GM21825 (cell line): ENCODE data around the gene GPC5.
"Not testable (repeated sequence)": the region's sequence is repeated elsewhere in the genome, so short reads cannot be mapped to it uniquely, and the experiment has no call there.

Source experiments
- ATAC-seq: cut with Tn5 transposase; IDR thresholded peaks from one replicate; pipeline ENCODE4 v1.9.1; 2021; ENCODE audit warnings: mild to moderate bottlenecking, moderate library complexity; ENCODE audit not compliant: unreplicated experiment

GPC5 gene

GRCh38 chr13:91398413-91399188, at the start of gene GPC5:
TSS of gene GPC5 (plus strand) at chr13:91398621.
- ATAC-seq = peak; percentile 97

GRCh38 chr13:91348906-91349435, 49.5 kb upstream of the GPC5 start:
- ATAC-seq = peak; percentile 49

GRCh38 chr13:91349992-91350911, 48.2 kb upstream of the GPC5 start:
- ATAC-seq = no peak

- no peak for ATAC-seq
Observed at GRCh38 chr13:91351123-91351522, 47.3 kb upstream of the GPC5 start.

- ATAC-seq = no peak
Observed at GRCh38 chr13:91351980-91352379, 46.4 kb upstream of the GPC5 start.

GRCh38 chr13:91352891-91353290, 45.5 kb upstream of the GPC5 start:
- not testable (repeated sequence) for ATAC-seq

GRCh38 chr13:91353494-91353893, 44.9 kb upstream of the GPC5 start:
- ATAC-seq = no peak

GRCh38 chr13:91355099-91355825, 43.2 kb upstream of the GPC5 start:
- ATAC-seq = no peak

GRCh38 chr13:91355826-91356710, 42.4 kb upstream of the GPC5 start:
- no peak for ATAC-seq

GRCh38 chr13:91356919-91357612, 41.4 kb upstream of the GPC5 start:
- no peak for ATAC-seq

- ATAC-seq = no peak
Observed at GRCh38 chr13:91357613-91358386, 40.6 kb upstream of the GPC5 start.

GRCh38 chr13:91358387-91358782, 40.0 kb upstream of the GPC5 start:
- ATAC-seq = no peak

GRCh38 chr13:91359111-91359510, 39.3 kb upstream of the GPC5 start:
- no peak for ATAC-seq

GRCh38 chr13:91359631-91360030, 38.8 kb upstream of the GPC5 start:
- ATAC-seq = no peak

GRCh38 chr13:91360246-91360751, 38.1 kb upstream of the GPC5 start:
- ATAC-seq = no peak

- ATAC-seq = no peak
Observed at GRCh38 chr13:91361755-91362271, 36.6 kb upstream of the GPC5 start.

- ATAC-seq = no peak
Observed at GRCh38 chr13:91362908-91363307, 35.5 kb upstream of the GPC5 start.

- no peak for ATAC-seq
Observed at GRCh38 chr13:91368101-91368500, 30.3 kb upstream of the GPC5 start.
